Mucosa of descending colon (tissue), 3 donors: ENCODE measurements around the gene RHCG. TPM values are rescaled to one million over a fixed set of nuclear protein-coding genes. Genes with fewer than 3 reads are reported as not detected.

Experiments
- ATAC-seq: fragments of 200-7000 bp; cut with Tn5 transposase; one replicate; pipeline ENCODE4 v1.9.1; 2020; ENCODE audit warnings: mild to moderate bottlenecking, moderate library complexity
- DNase-seq, 3 donors: peaks; one replicate each; pipeline ENCODE4 v3.0.0-alpha.2; 2020
- H3K36me3 ChIP-seq: fragments of 200-600 bp; one replicate; pipeline ENCODE4 v1.8.0; 2021; ENCODE audit warnings: low read depth, mild to moderate bottlenecking
- H3K4me1 ChIP-seq: fragments of 200-600 bp; one replicate; pipeline ENCODE4 v1.8.0; 2021; ENCODE audit warnings: low read depth, mild to moderate bottlenecking
- H3K4me3 ChIP-seq: fragments of 200-600 bp; one replicate; pipeline ENCODE4 v1.8.0; 2021; ENCODE audit warnings: mild to moderate bottlenecking
- H3K9me3 ChIP-seq: fragments of 200-600 bp; one replicate; pipeline ENCODE4 v1.8.0; 2021; ENCODE audit warnings: mild to moderate bottlenecking
- CTCF ChIP-seq: fragments of 200-600 bp; IDR thresholded peaks from one replicate; pipeline ENCODE4 v1.8.0; 2022; ENCODE audit warnings: antibody characterized with exemption, mild to moderate bottlenecking
- intact Hi-C, 2 donors: fragments of 100-400 bp; cut with DNase I in 1 of 2; cut with micrococcal nuclease in 1 of 2; formaldehyde crosslinking; loops; one replicate each; pipeline versions ENCODE4 v1.11.0 to v1.11.1; 2022; cut with DNase I, micrococcal nuclease
- total RNA-seq, 3 donors: library from RNA; stranded (reverse); fragmentation: NEBNext Ultra II Directional in 2 of 3; extraction: Animal tissue kit (Norgen Biotek cat#: 25700) in 2 of 3; gene quantifications; one replicate each; pipeline versions ENCODE4 v1.2.1 to v1.2.4, GENCODE V29; 2021 to 2023
- donor health status: DM: no; HTN: no; CAD: no; lungs with moderate emphysema.
- donor health status: DM: no; HTN: no; CAD: no.
- donor health status: DM: no; HTN: yes; CAD: no.

RHCG gene
- total RNA-seq, 3 donors from 2014 or later: 0.98 TPM; not detected in 2

- Histone ChIP-seq H3K4me3 (no peak overlapping the region), H3K9me3 (no peaks in the 10 kb centered on the region), H3K4me1 (no peaks in the 10 kb centered on the region), H3K36me3 (no peaks in the 10 kb centered on the region)
- no peak for ATAC-seq
- TF ChIP-seq CTCF: no peak
- intact Hi-C loops: no loop called here
- no peak for DNase-seq
These were observed 5.3 kb upstream of the RHCG start for GRCh38 chr15:89501646-89502045.

GRCh38 chr15:89500397-89501270 lies 4.3 kb upstream of the RHCG start:
- DNase-seq (no peak), ATAC-seq (no peak)
- Histone ChIP-seq H3K9me3 (no peaks in the 10 kb centered on the region), H3K4me3 (no peak overlapping the region), H3K4me1 (peaks cover 3% of the 10 kb centered on the region), H3K36me3 (no peaks in the 10 kb centered on the region)
- no peak for TF ChIP-seq CTCF
- intact Hi-C loops: no loop called here

- no peak for DNase-seq
- intact Hi-C loops: no loop called here
- ATAC-seq: no peak
These were observed 2.8 kb upstream of the RHCG start for GRCh38 chr15:89499156-89499555.

GRCh38 chr15:89498574-89498906 lies 2.2 kb upstream of the RHCG start:
- Histone ChIP-seq H3K4me3 (no peak overlapping the region), H3K36me3 (no peaks in the 10 kb centered on the region), H3K4me1 (peaks cover 3% of the 10 kb centered on the region), H3K9me3 (no peaks in the 10 kb centered on the region)
- intact Hi-C loops: no loop called here
- TF ChIP-seq CTCF: no peak
- no peak for DNase-seq
- no peak for ATAC-seq

More at GRCh38 chr15:89499156-89499555, 2.8 kb upstream of the RHCG start:
- H3K9me3 ChIP-seq: no peaks in the 10 kb centered on the region
- no peak for TF ChIP-seq CTCF
- no peaks in the 10 kb centered on the region for H3K36me3 ChIP-seq
- H3K4me1 ChIP-seq: peaks cover 3% of the 10 kb centered on the region
- no peak overlapping the region for H3K4me3 ChIP-seq

- H3K4me1 ChIP-seq: peaks cover 3% of the 10 kb centered on the region
- intact Hi-C loops: no loop called here
These were observed 848 bp upstream of the RHCG start for GRCh38 chr15:89497231-89497630.

More at GRCh38 chr15:89497231-89497630, 848 bp upstream of the RHCG start:
- DNase-seq (no peak), ATAC-seq (no peak)
- Histone ChIP-seq H3K4me3 (no peak overlapping the region), H3K36me3 (no peaks in the 10 kb centered on the region), H3K9me3 (no peaks in the 10 kb centered on the region)
- no peak for TF ChIP-seq CTCF
